HG03469 (cell line): ENCODE results near the gene ARFIP1.

Experiments used
- ATAC-seq: cut with Tn5 transposase; IDR thresholded peaks from one replicate; pipeline ENCODE4 v1.9.1; 2021; ENCODE audit warnings: mild to moderate bottlenecking, moderate library complexity, moderate number of reproducible peaks; ENCODE audit not compliant: unreplicated experiment

Gene ARFIP1

GRCh38 chr4:152957437-152958171 lies 177.8 kb downstream of the ARFIP1 start:
- no peak for ATAC-seq

- ATAC-seq, result no peak
Observed at GRCh38 chr4:152959080-152959479, 179.3 kb downstream of the ARFIP1 start.

GRCh38 chr4:152960082-152960481 lies 180.3 kb downstream of the ARFIP1 start:
- no peak for ATAC-seq

- ATAC-seq, result no peak
Observed at GRCh38 chr4:152961014-152961772, 181.4 kb downstream of the ARFIP1 start.

GRCh38 chr4:152961773-152962115 lies 182.0 kb downstream of the ARFIP1 start:
- ATAC-seq, result no peak
